CD4-positive, alpha-beta T cell (primary cell): ENCODE results near the gene ZNF768. TPM values are rescaled to one million over a fixed set of nuclear protein-coding genes. Genes with fewer than 3 reads are reported as not detected.

Source experiments
- ATAC-seq: fragments of 200-7000 bp; cut with Tn5 transposase; one replicate; pipeline ENCODE4 v1.10.0; 2022; ENCODE audit warnings: mild to moderate bottlenecking; ENCODE audit not compliant: poor library complexity
- CTCF ChIA-PET: fragments of 350-600 bp; sonication (Branson Sonifier 250); formaldehyde crosslinking; loops from one replicate; lab custom pipeline; 2021; ENCODE audit warnings: antibody characterized with exemption, inconsistent platforms; lab: Charles Lee
- POLR2A ChIA-PET: fragments of 350-600 bp; sonication (Branson Sonifier 250); formaldehyde crosslinking; loops from one replicate; lab custom pipeline; 2021; ENCODE audit warnings: antibody characterized with exemption, inconsistent platforms; lab: Charles Lee
- DNase-seq, 14 experiments: peaks; one replicate each; pipeline ENCODE4 v3.0.0-alpha.2; 2013 to 2020; ENCODE audit warnings: mixed read lengths in 2 of 14
- H3K27ac ChIP-seq, 2 donors: one replicate each; pipeline versions ENCODE4 v1.5.1 to v1.7.0; 2013; ENCODE audit warnings: low read length in 2 of 2, low read depth in 1 of 2, mild to moderate bottlenecking in 1 of 2
- H3K27me3 ChIP-seq, 2 experiments: 1 replicate in 1 of 2; 2 replicates in 1 of 2; pipeline versions ENCODE4 v1.6.1 to v1.7.0; 2013; ENCODE audit warnings: low read length in 2 of 2, control low read depth in 1 of 2, mild to moderate bottlenecking in 1 of 2, moderate library complexity in 1 of 2; ENCODE audit not compliant: insufficient read depth in 2 of 2, control insufficient read depth in 1 of 2
- H3K36me3 ChIP-seq: one replicate; pipeline ENCODE4 v1.6.1; 2013; ENCODE audit warnings: low read length, control low read depth; ENCODE audit not compliant: insufficient read depth
- H3K4me1 ChIP-seq: one replicate; pipeline ENCODE4 v1.6.1; 2013; ENCODE audit warnings: low read length, control low read depth; ENCODE audit not compliant: insufficient read depth
- H3K4me3 ChIP-seq: one replicate; pipeline ENCODE4 v1.5.1; 2013; ENCODE audit warnings: mild to moderate bottlenecking, low read length, moderate library complexity
- H3K9me3 ChIP-seq, 2 experiments: 1 replicate in 1 of 2; 2 replicates in 1 of 2; pipeline versions ENCODE4 v1.6.1 to v1.7.0; 2013; ENCODE audit warnings: low read length in 2 of 2, mild to moderate bottlenecking in 2 of 2, control low read depth in 1 of 2, moderate library complexity in 1 of 2; ENCODE audit not compliant: control insufficient read depth in 1 of 2, insufficient read depth in 1 of 2
- H3K27ac Mint-ChIP-seq: one replicate; pipeline ENCODE4 v1.8.0; 2020; ENCODE audit warnings: mixed read lengths
- H3K27me3 Mint-ChIP-seq: one replicate; pipeline ENCODE4 v1.8.0; 2021; ENCODE audit warnings: mixed read lengths
- H3K36me3 Mint-ChIP-seq: one replicate; pipeline ENCODE4 v1.8.0; 2021; ENCODE audit warnings: low read depth, mixed read lengths
- H3K4me1 Mint-ChIP-seq: one replicate; pipeline ENCODE4 v1.8.0; 2021; ENCODE audit warnings: low read depth, mixed read lengths
- H3K4me3 Mint-ChIP-seq: one replicate; pipeline ENCODE4 v1.8.0; 2020; ENCODE audit warnings: mild to moderate bottlenecking, mixed read lengths
- H3K9me3 Mint-ChIP-seq: one replicate; pipeline ENCODE4 v1.8.0; 2020; ENCODE audit warnings: mixed read lengths
- CTCF ChIP-seq: fragments of 200-600 bp; IDR thresholded peaks from one replicate; pipeline ENCODE4 v1.8.0; 2022; ENCODE audit warnings: antibody characterized with exemption, mild to moderate bottlenecking
- intact Hi-C, 2 experiments: fragments of 100-400 bp; cut with DNase I in 1 of 2; cut with micrococcal nuclease in 1 of 2; formaldehyde crosslinking; loops; one replicate each; pipeline versions ENCODE4 v1.15.1 to v1.9.0; 2023 to 2025; cut with DNase I, micrococcal nuclease
- polyA plus RNA-seq, 2 donors: library from polyadenylated mRNA; unstranded; fragments of 120-200 nt; gene quantifications; one replicate each; pipeline ENCODE4 v1.2.1, GENCODE V29; 2013
- total RNA-seq, 174 experiments: library from RNA in 2 of 174; stranded (reverse) in 2 of 174; gene quantifications; one replicate each; pipeline ENCODE4 v1.2.3 and lab custom pipeline; 2021 to 2026

The ZNF768 gene
- total RNA-seq, result 1 to 10 TPM; 3.9 to 4.1 TPM
- 6.6 TPM for polyA plus RNA-seq (2013, experiment 1 of 2)
- 7.5 TPM for polyA plus RNA-seq (2013, experiment 2 of 2)
- 2.4 to 17.3 (median 9.6) reads per million in 172 experiments for total RNA-seq (lab: John Stamatoyannopoulos, UW)

DNA sequence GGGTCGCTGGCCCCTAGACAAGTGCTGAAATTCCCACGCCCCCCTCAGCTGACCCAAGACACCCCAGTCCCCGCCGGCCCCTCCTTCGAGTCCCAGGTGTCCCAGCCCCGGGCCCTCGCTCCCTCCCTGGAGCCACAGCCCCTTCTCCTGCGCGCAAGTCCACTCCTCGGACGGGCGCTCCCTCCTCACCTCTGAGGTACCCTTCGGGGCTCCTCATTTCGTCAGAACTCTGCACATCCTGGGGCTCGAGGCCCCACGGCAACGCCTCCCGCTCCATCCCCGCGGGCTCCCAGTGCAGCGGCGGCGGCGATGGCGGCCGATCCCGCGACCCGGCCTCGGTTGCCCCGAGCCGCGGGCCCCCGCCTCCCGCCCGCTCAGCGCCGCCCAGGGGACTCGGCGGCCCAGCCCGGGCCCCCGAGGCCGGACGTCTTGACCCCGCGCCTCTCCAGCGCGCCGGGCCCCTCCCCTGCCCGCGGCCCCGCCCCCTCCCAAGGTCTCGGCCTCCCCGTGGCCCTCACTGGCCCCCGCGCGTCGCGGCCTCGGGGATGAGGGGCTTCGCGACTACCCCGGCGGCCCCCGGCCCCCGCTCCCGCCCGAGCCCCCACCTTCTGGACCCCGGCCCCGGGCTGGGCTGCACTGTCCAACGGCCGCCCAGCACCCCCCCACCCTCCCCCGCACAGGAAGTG is at the start of gene ZNF768:
Gene ZNF768, minus strand, starts transcription at position 430 of the 686 bp plus-strand sequence. Its CDS starts 153 bp downstream, at position 277.
- peaks cover 22% of the 10 kb centered on the region for H3K36me3 Mint-ChIP-seq
- H3K4me3 ChIP-seq, result peak within 1 kb of the TSS; percentile 83
- intact Hi-C loops, result loop anchor here in 1 of 2 experiments (2.0 to 5.0 kb wide), 3 partner anchors 33 to 77 kb away; partner anchors contain the start of gene ZNF764
- H3K27me3 Mint-ChIP-seq, result no peaks in the 10 kb centered on the region
- H3K9me3 ChIP-seq, result no peaks in the 10 kb centered on the region
- peaks cover 49% of the 10 kb centered on the region for H3K4me1 ChIP-seq
- H3K9me3 Mint-ChIP-seq, result no peaks in the 10 kb centered on the region
- peak within 1 kb of the TSS; percentile 81 for H3K27ac Mint-ChIP-seq
- H3K4me3 Mint-ChIP-seq, result peak within 1 kb of the TSS; percentile 91
- H3K36me3 ChIP-seq, result peaks cover 16% of the 10 kb centered on the region
- DNase-seq (peak in 5 of 14 experiments; percentile 3 to 58 (median 27)), ATAC-seq (peak; percentile 11)
- H3K4me1 Mint-ChIP-seq, result peaks cover 26% of the 10 kb centered on the region
- POLR2A ChIA-PET, result interaction anchor here (0.5 to 4.4 kb wide), 14 partner anchors 8 to 132 kb away, joined by 3 to 23 read pairs (median 5); partner anchors contain the start of genes DCTPP1, FBRS, ZNF688 and ZNF689
- H3K27me3 ChIP-seq, result no peaks in the 10 kb centered on the region
- H3K27ac ChIP-seq, result peak within 1 kb of the TSS; percentile 76 to 81
- CTCF ChIA-PET, result interaction anchor here (1.1 to 4.9 kb wide), 4 partner anchors 31 to 96 kb away, joined by 4 to 22 read pairs (median 5); partner anchors contain the start of genes DCTPP1, ZNF688 and ZNF764
- TF ChIP-seq CTCF, result no peak

DNA sequence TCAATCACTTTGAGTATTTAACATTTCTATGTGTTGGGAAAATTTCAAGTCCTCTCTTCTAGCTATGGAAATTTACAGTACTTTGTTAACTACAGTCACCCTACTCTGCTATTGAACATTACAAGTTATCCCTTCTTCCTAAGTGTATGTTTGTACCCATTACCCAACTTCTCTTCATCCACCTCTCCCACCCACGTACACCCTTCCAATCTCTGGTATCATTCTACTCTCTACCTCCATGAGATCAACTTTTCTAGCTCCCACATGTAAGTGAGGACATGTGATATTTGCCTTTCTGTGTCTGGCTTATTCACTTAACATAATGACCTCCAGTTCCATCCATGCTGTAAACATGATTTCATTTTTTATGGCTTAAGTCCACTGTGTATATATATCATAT is 48.3 kb upstream of the ZNF768 start:
- ATAC-seq (no peak), DNase-seq (no peak)
- CTCF ChIA-PET, result no interaction called here
- Mint-ChIP-seq H3K4me3 (peak overlapping the region; percentile 17), H3K9me3 (no peaks in the 10 kb centered on the region), H3K27ac (peak overlapping the region; percentile 13), H3K27me3 (no peaks in the 10 kb centered on the region), H3K36me3 (peaks cover 5% of the 10 kb centered on the region), H3K4me1 (peaks cover 26% of the 10 kb centered on the region)
- no peak for TF ChIP-seq CTCF
- H3K36me3 ChIP-seq, result peaks cover 7% of the 10 kb centered on the region
- intact Hi-C loops, result loop anchor here in 1 of 2 experiments (5.0 kb wide), 2 partner anchors 63 to 123 kb away; partner anchors contain the start of gene SRCAP
- no peaks in the 10 kb centered on the region for H3K27me3 ChIP-seq
- no peaks in the 10 kb centered on the region for H3K9me3 ChIP-seq
- H3K4me3 ChIP-seq, result no peak overlapping the region
- POLR2A ChIA-PET, result interaction anchor here (0.8 kb wide), 1 partner anchor 17 kb away, joined by 4 read pairs; no protein-coding TSS in a partner anchor
- H3K4me1 ChIP-seq, result peaks cover 26% of the 10 kb centered on the region
- H3K27ac ChIP-seq, result no peak overlapping the region
